MM.1S (cell line): ENCODE measurements around the gene GALNTL6.

ENCODE experiments used
- DNase-seq: peaks from one replicate; pipeline ENCODE4 v3.0.0-alpha.2; 2015
- H2AFZ ChIP-seq: fragments of 300-600 bp; sonication (generic); 2 replicates; pipeline ENCODE4 v1.6.0; 2016; ENCODE audit warnings: antibody characterized with exemption, low read length
- H3F3A ChIP-seq: fragments of 300-600 bp; sonication (generic); 2 replicates; pipeline ENCODE4 v1.6.1; 2016; ENCODE audit warnings: mild to moderate bottlenecking, antibody characterized with exemption, low read length, moderate library complexity, mixed read lengths; ENCODE audit not compliant: insufficient read depth
- H3K27ac ChIP-seq: fragments of 300-600 bp; sonication (generic); 2 replicates; pipeline ENCODE4 v1.5.1; 2016; ENCODE audit warnings: mild to moderate bottlenecking, low read length
- H3K27me3 ChIP-seq: fragments of 300-600 bp; sonication (generic); replicated peaks from 2 replicates; pipeline ENCODE4 v1.6.0; 2016; ENCODE audit warnings: low read length; ENCODE audit not compliant: insufficient read depth
- H3K36me3 ChIP-seq: fragments of 300-600 bp; sonication (generic); replicated peaks from 2 replicates; pipeline ENCODE4 v1.6.1; 2016; ENCODE audit warnings: mild to moderate bottlenecking, low read length, mixed read lengths; ENCODE audit not compliant: insufficient read depth
- H3K4me1 ChIP-seq: fragments of 300-600 bp; sonication (generic); 2 replicates; pipeline ENCODE4 v1.6.1; 2016; ENCODE audit warnings: low read length, mixed read lengths
- H3K4me2 ChIP-seq: fragments of 300-600 bp; sonication (generic); 2 replicates; pipeline ENCODE4 v1.6.0; 2016; ENCODE audit warnings: low read depth, low read length
- H3K4me3 ChIP-seq: fragments of 300-600 bp; sonication (generic); 2 replicates; pipeline ENCODE4 v1.5.1; 2016; ENCODE audit warnings: low read length, mixed read lengths
- H3K79me2 ChIP-seq: fragments of 300-600 bp; sonication (generic); 2 replicates; pipeline ENCODE4 v1.6.1; 2016; ENCODE audit warnings: mixed run types, low read length, mixed read lengths
- H3K9ac ChIP-seq: fragments of 300-600 bp; sonication (generic); 2 replicates; pipeline ENCODE4 v1.6.1; 2016; ENCODE audit warnings: low read length, mixed read lengths
- H3K9me2 ChIP-seq: fragments of 300-600 bp; sonication (generic); replicated peaks from 2 replicates; pipeline ENCODE4 v1.6.1; 2016; ENCODE audit warnings: mild to moderate bottlenecking, low read length, mixed read lengths; ENCODE audit not compliant: insufficient read depth
- H3K9me3 ChIP-seq: fragments of 300-600 bp; sonication (generic); replicated peaks from 2 replicates; pipeline ENCODE4 v1.6.1; 2016; ENCODE audit warnings: mild to moderate bottlenecking, low read length, mixed read lengths; ENCODE audit not compliant: insufficient read depth
- H4K20me1 ChIP-seq: fragments of 300-600 bp; sonication (generic); 2 replicates; pipeline ENCODE4 v1.6.1; 2016; ENCODE audit warnings: mild to moderate bottlenecking, low read length, moderate library complexity, mixed read lengths; ENCODE audit not compliant: insufficient read depth
- CTCF ChIP-seq: fragments of 300-600 bp; sonication (generic); IDR thresholded peaks from 2 replicates; pipeline ENCODE4 v1.5.1; 2016; ENCODE audit warnings: antibody characterized with exemption, low read length, mixed read lengths
- EZH2 ChIP-seq: fragments of 300-600 bp; sonication (generic); optimal IDR thresholded peaks from 2 replicates; pipeline ENCODE3; 2017; ENCODE audit warnings: low read depth, mild to moderate bottlenecking, antibody characterized with exemption, low read length, mixed read lengths
- EZH2phosphoT487 ChIP-seq: fragments of 300-600 bp; sonication (generic); IDR thresholded peaks from 2 replicates; pipeline ENCODE4 v1.6.1; 2018; ENCODE audit warnings: antibody characterized with exemption, low read length

Gene GALNTL6

GRCh38 chr4:172362569-172362968 is 549.4 kb downstream of the GALNTL6 start:
- H3K4me1 ChIP-seq = no peaks in the 10 kb centered on the region
- no peaks in the 10 kb centered on the region for H3K79me2 ChIP-seq
- no peak overlapping the region for H3K4me3 ChIP-seq
- no peak overlapping the region for H3K27ac ChIP-seq
- DNase-seq = no peak
- no peaks in the 10 kb centered on the region for H3K9me3 ChIP-seq
- no peaks in the 10 kb centered on the region for H3K36me3 ChIP-seq
- no peaks in the 10 kb centered on the region for H3F3A ChIP-seq
- H4K20me1 ChIP-seq = no peaks in the 10 kb centered on the region
- H3K4me2 ChIP-seq = no peak overlapping the region
- no peaks in the 10 kb centered on the region for H3K9me2 ChIP-seq
- TF ChIP-seq EZH2 (no peak), EZH2phosphoT487 (no peak)
- H3K27me3 ChIP-seq = no peaks in the 10 kb centered on the region
- H2AFZ ChIP-seq = no peak overlapping the region
- H3K9ac ChIP-seq = no peak overlapping the region

GRCh38 chr4:172369471-172369959 is 556.3 kb downstream of the GALNTL6 start:
- no peak for DNase-seq
- no peaks in the 10 kb centered on the region for H3K4me1 ChIP-seq

GRCh38 chr4:172377486-172378140 is 564.4 kb downstream of the GALNTL6 start:
- no peak for TF ChIP-seq EZH2phosphoT487
- no peak for TF ChIP-seq EZH2
- no peak for TF ChIP-seq CTCF
- Histone ChIP-seq H3K4me3 (no peak overlapping the region), H4K20me1 (no peaks in the 10 kb centered on the region), H3K9ac (no peak overlapping the region), H3K4me2 (no peak overlapping the region), H3K9me3 (no peaks in the 10 kb centered on the region), H3K9me2 (no peaks in the 10 kb centered on the region), H3F3A (no peaks in the 10 kb centered on the region), H3K27me3 (no peaks in the 10 kb centered on the region), H2AFZ (no peak overlapping the region), H3K4me1 (no peaks in the 10 kb centered on the region), H3K79me2 (no peaks in the 10 kb centered on the region), H3K36me3 (no peaks in the 10 kb centered on the region), H3K27ac (no peak overlapping the region)
- DNase-seq = no peak

More at GRCh38 chr4:172369471-172369959, 556.3 kb downstream of the GALNTL6 start:
- Histone ChIP-seq H2AFZ (no peak overlapping the region), H3K9me2 (no peaks in the 10 kb centered on the region), H3K27ac (no peak overlapping the region), H3K4me3 (no peak overlapping the region), H3K27me3 (no peaks in the 10 kb centered on the region), H3K9ac (no peak overlapping the region), H3F3A (no peaks in the 10 kb centered on the region), H4K20me1 (no peaks in the 10 kb centered on the region), H3K36me3 (no peaks in the 10 kb centered on the region), H3K9me3 (no peaks in the 10 kb centered on the region), H3K79me2 (no peaks in the 10 kb centered on the region), H3K4me2 (no peak overlapping the region)
- TF ChIP-seq CTCF = no peak
- no peak for TF ChIP-seq EZH2phosphoT487
- no peak for TF ChIP-seq EZH2

GRCh38 chr4:172379834-172380233 is 566.6 kb downstream of the GALNTL6 start:
- no peak for TF ChIP-seq EZH2phosphoT487
- no peak for TF ChIP-seq EZH2
- no peak for TF ChIP-seq CTCF
- no peak for DNase-seq
- H3K9ac ChIP-seq = no peak overlapping the region

More at GRCh38 chr4:172379834-172380233, 566.6 kb downstream of the GALNTL6 start:
- Histone ChIP-seq H3K9me3 (no peaks in the 10 kb centered on the region), H3K79me2 (no peaks in the 10 kb centered on the region), H3K27me3 (no peaks in the 10 kb centered on the region), H3K36me3 (no peaks in the 10 kb centered on the region), H3F3A (no peaks in the 10 kb centered on the region), H2AFZ (no peak overlapping the region), H3K4me2 (no peak overlapping the region), H3K4me3 (no peak overlapping the region), H3K9me2 (no peaks in the 10 kb centered on the region), H4K20me1 (no peaks in the 10 kb centered on the region), H3K27ac (no peak overlapping the region), H3K4me1 (no peaks in the 10 kb centered on the region)
